A549 (cell line): ENCODE measurements around the gene PPIP5K2.

ENCODE experiments used
- EP300 ChIP-seq, 2 experiments: fragments of >200 bp; sonication (Bioruptor Twin); formaldehyde crosslinking; IDR thresholded peaks; 2 replicates in 1 of 2; 3 replicates in 1 of 2; pipeline ENCODE4 v1.6.1; 2016 to 2017
- FOSL2 ChIP-seq, 2 experiments: fragments of 450-650 bp in 1 of 2; fragments of >200 bp in 1 of 2; sonication (Bioruptor Twin) in 1 of 2; formaldehyde crosslinking; IDR thresholded peaks; 2 replicates each; pipeline versions ENCODE4 v1.5.0 to v1.6.1; 2016 to 2020; ENCODE audit warnings: mild to moderate bottlenecking in 1 of 2, moderate library complexity in 1 of 2
- MAFK ChIP-seq: fragments of 450-650 bp; IDR thresholded peaks from 2 replicates; pipeline ENCODE4 v1.6.1; 2014; ENCODE audit not compliant: partially characterized antibody
- RCOR1 ChIP-seq: fragments of 150-350 bp; IDR thresholded peaks from 2 replicates; pipeline ENCODE4 v1.6.1; 2014; ENCODE audit warnings: antibody characterized with exemption, low read length, low read depth
- TF ChIP-seq, protein P1 (sequence below): fragments of >200 bp; sonication (Bioruptor Twin); formaldehyde crosslinking; IDR thresholded peaks from 3 replicates; pipeline ENCODE4 v1.5.1; 2016

GRCh38 chr5:103127292-103127817 lies 7.3 kb downstream of the PPIP5K2 start:
- TF ChIP-seq MAFK (no peak), RCOR1 (no peak), EP300 (IDR thresholded peaks at IDR 0.05) (no peak), FOSL2 (IDR thresholded peaks at IDR 0.05) (no peak), FOSL2 (CRISPR knock-in tag; IDR thresholded peaks at IDR 0.05) (no peak)
- TF ChIP-seq, protein P1, sequence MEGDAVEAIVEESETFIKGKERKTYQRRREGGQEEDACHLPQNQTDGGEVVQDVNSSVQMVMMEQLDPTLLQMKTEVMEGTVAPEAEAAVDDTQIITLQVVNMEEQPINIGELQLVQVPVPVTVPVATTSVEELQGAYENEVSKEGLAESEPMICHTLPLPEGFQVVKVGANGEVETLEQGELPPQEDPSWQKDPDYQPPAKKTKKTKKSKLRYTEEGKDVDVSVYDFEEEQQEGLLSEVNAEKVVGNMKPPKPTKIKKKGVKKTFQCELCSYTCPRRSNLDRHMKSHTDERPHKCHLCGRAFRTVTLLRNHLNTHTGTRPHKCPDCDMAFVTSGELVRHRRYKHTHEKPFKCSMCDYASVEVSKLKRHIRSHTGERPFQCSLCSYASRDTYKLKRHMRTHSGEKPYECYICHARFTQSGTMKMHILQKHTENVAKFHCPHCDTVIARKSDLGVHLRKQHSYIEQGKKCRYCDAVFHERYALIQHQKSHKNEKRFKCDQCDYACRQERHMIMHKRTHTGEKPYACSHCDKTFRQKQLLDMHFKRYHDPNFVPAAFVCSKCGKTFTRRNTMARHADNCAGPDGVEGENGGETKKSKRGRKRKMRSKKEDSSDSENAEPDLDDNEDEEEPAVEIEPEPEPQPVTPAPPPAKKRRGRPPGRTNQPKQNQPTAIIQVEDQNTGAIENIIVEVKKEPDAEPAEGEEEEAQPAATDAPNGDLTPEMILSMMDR: no peak
